Trophoblast cell (in vitro differentiated cells and primary cell): ENCODE measurements around the gene HSPA1L. TPM values are rescaled to one million over a fixed set of nuclear protein-coding genes. Genes with fewer than 3 reads are reported as not detected.
"Not testable (repeated sequence)": the region's sequence is repeated elsewhere in the genome, so short reads cannot be mapped to it uniquely, and the experiment has no call there.

ENCODE experiments used
- DNase-seq, 2 donors: peaks; one replicate each; pipeline ENCODE4 v3.0.0-alpha.2; 2016
- H2AFZ ChIP-seq: 2 replicates; pipeline ENCODE4 v1.6.1; 2013; ENCODE audit warnings: low read length, moderate library complexity, mild to moderate bottlenecking; ENCODE audit not compliant: insufficient read depth, poor library complexity
- H2AK5ac ChIP-seq: 2 replicates; pipeline ENCODE4 v1.6.1; 2013; ENCODE audit warnings: mild to moderate bottlenecking, low read length
- H2BK120ac ChIP-seq: 2 replicates; pipeline ENCODE4 v1.6.1; 2013; ENCODE audit warnings: low read length, mild to moderate bottlenecking, moderate library complexity; ENCODE audit not compliant: insufficient read depth, poor library complexity
- H2BK12ac ChIP-seq: 2 replicates; pipeline ENCODE4 v1.6.1; 2013; ENCODE audit warnings: mild to moderate bottlenecking, low read length, moderate library complexity
- H2BK5ac ChIP-seq: 2 replicates; pipeline ENCODE4 v1.6.1; 2013; ENCODE audit warnings: low read length, low read depth, moderate library complexity, mild to moderate bottlenecking; ENCODE audit not compliant: poor library complexity
- H3K14ac ChIP-seq: 2 replicates; pipeline ENCODE4 v1.6.1; 2013; ENCODE audit warnings: mild to moderate bottlenecking, low read length
- H3K18ac ChIP-seq: 2 replicates; pipeline ENCODE4 v1.6.1; 2013; ENCODE audit warnings: mild to moderate bottlenecking, low read length
- H3K23ac ChIP-seq: 2 replicates; pipeline ENCODE4 v1.6.1; 2013; ENCODE audit warnings: low read length
- H3K27ac ChIP-seq: 2 replicates; pipeline ENCODE4 v1.5.1; 2013; ENCODE audit warnings: low read depth, mild to moderate bottlenecking, inconsistent platforms, low read length, moderate library complexity
- H3K27me3 ChIP-seq: 2 replicates; pipeline ENCODE4 v1.6.1; 2013; ENCODE audit warnings: inconsistent platforms, mild to moderate bottlenecking, low read length, moderate library complexity; ENCODE audit not compliant: insufficient read depth
- H3K36me3 ChIP-seq, 2 experiments: 1 replicate in 1 of 2; 2 replicates in 1 of 2; pipeline ENCODE4 v1.6.1; 2013; ENCODE audit warnings: low read length in 2 of 2, mild to moderate bottlenecking in 2 of 2, moderate library complexity in 1 of 2; ENCODE audit not compliant: insufficient read depth in 2 of 2, control insufficient read depth in 1 of 2
- H3K4ac ChIP-seq: 2 replicates; pipeline ENCODE4 v1.6.1; 2013; ENCODE audit warnings: low read depth, mild to moderate bottlenecking, low read length, moderate library complexity
- H3K4me1 ChIP-seq, 2 experiments: 1 replicate in 1 of 2; 2 replicates in 1 of 2; pipeline ENCODE4 v1.6.1; 2013; ENCODE audit warnings: low read length in 2 of 2, mild to moderate bottlenecking in 2 of 2, moderate library complexity in 1 of 2; ENCODE audit not compliant: insufficient read depth in 2 of 2, control insufficient read depth in 1 of 2
- H3K4me2 ChIP-seq: 2 replicates; pipeline ENCODE4 v1.6.1; 2013; ENCODE audit warnings: inconsistent platforms, mild to moderate bottlenecking, low read length, moderate library complexity
- H3K4me3 ChIP-seq: 2 replicates; pipeline ENCODE4 v1.5.1; 2013; ENCODE audit warnings: mild to moderate bottlenecking, low read depth, low read length, inconsistent platforms
- H3K79me1 ChIP-seq: one replicate; pipeline ENCODE4 v1.6.1; 2013; ENCODE audit warnings: low read length
- H3K79me2 ChIP-seq: 2 replicates; pipeline ENCODE4 v1.6.1; 2013; ENCODE audit warnings: low read length, mild to moderate bottlenecking; ENCODE audit not compliant: control insufficient read depth, insufficient read depth, poor library complexity
- H3K9ac ChIP-seq: 2 replicates; pipeline ENCODE4 v1.6.1; 2013; ENCODE audit warnings: mild to moderate bottlenecking, low read length
- H3K9me3 ChIP-seq: 2 replicates; pipeline ENCODE4 v1.6.1; 2013; ENCODE audit warnings: low read depth, mild to moderate bottlenecking, control low read depth, inconsistent platforms, low read length; ENCODE audit not compliant: insufficient read depth
- H4K12ac ChIP-seq: 2 replicates; pipeline ENCODE4 v1.6.1; 2013; ENCODE audit warnings: low read depth, mild to moderate bottlenecking, low read length, moderate library complexity
- H4K8ac ChIP-seq: 2 replicates; pipeline ENCODE4 v1.6.1; 2013; ENCODE audit warnings: low read depth, mild to moderate bottlenecking, low read length, moderate library complexity
- H4K91ac ChIP-seq: one replicate; pipeline ENCODE4 v1.6.1; 2013; ENCODE audit warnings: low read depth, mild to moderate bottlenecking, low read length, moderate library complexity
- WGBS: extraction: QIAGEN DNeasy Blood & Tissue Kit; methylation state at CpG from one replicate; pipeline ENCODE4 v1.1.7; 2013; ENCODE audit warnings: missing lambda C conversion rate; ENCODE audit not compliant: insufficient read length, insufficient coverage; ENCODE audit errors: extremely low coverage; 5-methylcytosine and 5-hydroxymethylcytosine counted together
- polyA plus RNA-seq: library from polyadenylated mRNA; stranded (reverse); fragments of 200-250 nt; gene quantifications from 2 replicates; pipeline ENCODE4 v1.2.3, GENCODE V29; 2013

HSPA1L gene
- polyA plus RNA-seq = 0.87 and 0.94 TPM in 2 replicates

DNA sequence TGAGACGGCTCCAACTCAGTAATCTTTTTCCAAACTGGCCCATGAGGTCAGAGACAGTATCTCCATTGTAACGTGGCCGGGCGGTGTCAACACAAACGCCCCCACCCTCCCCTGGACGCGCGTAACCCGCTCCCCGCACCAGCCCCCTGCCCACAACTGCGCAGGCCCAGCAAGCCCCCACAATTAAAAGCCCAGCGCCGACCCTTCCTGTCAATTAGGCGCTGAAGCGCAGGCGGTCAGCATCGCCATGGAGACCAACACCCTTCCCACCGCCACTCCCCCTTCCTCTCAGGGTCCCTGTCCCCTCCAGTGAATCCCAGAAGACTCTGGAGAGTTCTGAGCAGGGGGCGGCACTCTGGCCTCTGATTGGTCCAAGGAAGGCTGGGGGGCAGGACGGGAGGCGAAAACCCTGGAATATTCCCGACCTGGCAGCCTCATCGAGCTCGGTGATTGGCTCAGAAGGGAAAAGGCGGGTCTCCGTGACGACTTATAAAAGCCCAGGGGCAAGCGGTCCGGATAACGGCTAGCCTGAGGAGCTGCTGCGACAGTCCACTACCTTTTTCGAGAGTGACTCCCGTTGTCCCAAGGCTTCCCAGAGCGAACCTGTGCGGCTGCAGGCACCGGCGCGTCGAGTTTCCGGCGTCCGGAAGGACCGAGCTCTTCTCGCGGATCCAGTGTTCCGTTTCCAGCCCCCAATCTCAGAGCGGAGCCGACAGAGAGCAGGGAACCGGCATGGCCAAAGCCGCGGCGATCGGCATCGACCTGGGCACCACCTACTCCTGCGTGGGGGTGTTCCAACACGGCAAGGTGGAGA is at the start of gene HSPA1L, which contains the start of gene HSPA1A:
HSPA1L (minus strand) TSS at position 259 of the 814 bp plus-strand sequence. CDS start 3,311 bp downstream, outside the sequence.
HSPA1A (plus strand) TSS at position 519 of the 814 bp plus-strand sequence; CDS start at position 733, 214 bp downstream.
- Histone ChIP-seq H3K4me2 (peak within 1 kb of the TSS; percentile 75), H3K4me3 (peak within 1 kb of the TSS; percentile 66), H3K27me3 (no peaks in the 10 kb centered on the region), H2BK120ac (peak within 1 kb of the TSS; percentile 79), H3K79me2 (no peaks in the 10 kb centered on the region), H4K8ac (peak within 1 kb of the TSS; percentile 69), H3K9me3 (peaks cover 1% of the 10 kb centered on the region), H3K36me3 (no peaks in the 10 kb centered on the region), H3K27ac (peak within 1 kb of the TSS; percentile 99), H3K18ac (peak within 1 kb of the TSS; percentile 33), H3K9ac (peak within 1 kb of the TSS; percentile 64), H3K4ac (peak within 1 kb of the TSS; percentile 16), H2BK12ac (no peak within 1 kb of the TSS), H2BK5ac (peak within 1 kb of the TSS; percentile 78), H4K12ac (no peak within 1 kb of the TSS), H3K4me1 (peaks cover 6 to 8% of the 10 kb centered on the region in 2 experiments), H2AFZ (peak within 1 kb of the TSS; percentile 47), H3K79me1 (peaks cover 9% of the 10 kb centered on the region), H3K23ac (no peak within 1 kb of the TSS), H3K14ac (peak within 1 kb of the TSS; percentile 55), H4K91ac (peak within 1 kb of the TSS; percentile 89), H2AK5ac (no peak within 1 kb of the TSS)
- DNase-seq = peak; percentile 88 to 91
- WGBS = no CpG with 5 or more reads among the region's 56 CpGs

- peaks cover 8% of the 10 kb centered on the region for H3K79me1 ChIP-seq
- peak overlapping the region; percentile 72 for H2BK12ac ChIP-seq
- peak overlapping the region; percentile 17 for H2BK120ac ChIP-seq
- no peak overlapping the region for H3K4me3 ChIP-seq
- peak overlapping the region; percentile 11 for H3K14ac ChIP-seq
- no peak overlapping the region for H3K4ac ChIP-seq
- peak overlapping the region; percentile 34 for H4K91ac ChIP-seq
- H3K9me3 ChIP-seq = no peaks in the 10 kb centered on the region
- no peak overlapping the region for H3K27ac ChIP-seq
- peaks cover 9 to 14% of the 10 kb centered on the region in 2 experiments for H3K36me3 ChIP-seq
- H3K79me2 ChIP-seq = peaks cover 6% of the 10 kb centered on the region
- no peak overlapping the region for H4K8ac ChIP-seq
- H3K9ac ChIP-seq = no peak overlapping the region
- H3K4me2 ChIP-seq = no peak overlapping the region
- no peak overlapping the region for H3K18ac ChIP-seq
- H2AFZ ChIP-seq = no peak overlapping the region
- no peak overlapping the region for H2BK5ac ChIP-seq
- WGBS = no CpG with 5 or more reads among the region's 8 CpGs
- no peak overlapping the region for H2AK5ac ChIP-seq
- no peaks in the 10 kb centered on the region for H3K27me3 ChIP-seq
- H4K12ac ChIP-seq = no peak overlapping the region
- DNase-seq = no peak
- H3K4me1 ChIP-seq = peaks cover 10 to 18% of the 10 kb centered on the region in 2 experiments
- no peak overlapping the region for H3K23ac ChIP-seq
These were observed 49.7 kb upstream of the HSPA1L start for GRCh38 chr6:31864818-31865204.

- H2BK5ac ChIP-seq = not testable (repeated sequence)
- H3K36me3 ChIP-seq = peaks cover 16 to 20% of the 10 kb centered on the region in 2 experiments
- no CpG with 5 or more reads among the region's 16 CpGs for WGBS
These were observed 49.1 kb upstream of the HSPA1L start for GRCh38 chr6:31864123-31864562.

DNA sequence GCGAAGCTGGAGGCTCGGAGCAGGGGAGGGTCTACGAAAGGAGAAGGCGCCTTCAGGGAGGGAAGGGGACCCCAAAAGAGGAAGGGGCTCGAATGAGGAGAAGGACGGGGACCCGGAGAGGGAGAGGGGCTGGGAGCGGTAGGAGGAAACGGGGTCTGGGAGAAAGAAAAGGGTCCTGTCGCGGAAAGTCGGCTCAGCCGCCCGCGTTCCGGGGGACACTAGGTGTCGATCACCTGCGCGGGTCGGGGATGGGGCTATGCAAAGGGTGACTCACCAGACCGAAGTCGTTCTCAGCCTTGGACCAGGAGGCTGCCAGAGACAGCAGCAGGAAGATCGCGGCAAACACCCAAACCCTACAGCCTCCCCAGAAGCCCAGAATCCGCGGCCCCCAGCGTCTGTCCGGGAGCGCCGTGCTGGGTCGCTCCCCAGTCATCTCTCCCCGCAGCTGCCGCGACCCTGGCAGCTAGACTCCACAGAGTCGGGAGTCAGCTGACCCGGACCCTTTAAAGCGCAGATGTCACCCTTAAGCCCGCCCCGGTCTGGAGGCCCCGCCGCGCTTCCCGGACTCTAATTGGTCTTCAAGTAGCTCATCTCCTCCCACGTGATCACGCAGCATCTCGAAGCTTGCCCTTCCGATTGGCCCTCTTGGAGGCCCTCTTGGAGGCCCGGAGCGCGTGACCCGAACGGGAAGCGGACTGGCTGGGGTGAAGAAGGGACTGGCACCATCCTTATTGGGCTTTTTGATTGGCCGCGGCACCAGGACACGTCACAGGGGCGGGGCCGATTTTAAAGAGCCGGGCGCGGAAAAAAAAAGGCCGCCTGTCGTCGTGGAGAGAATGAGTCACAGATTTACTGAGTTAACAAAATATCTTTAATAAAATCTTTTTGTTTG is 47.5 kb upstream of the HSPA1L start, which contains the start of gene NEU1:
NEU1 (minus strand) TSS at position 478 of the 892 bp plus-strand sequence; CDS start at position 433, 45 bp downstream.
- Histone ChIP-seq H3K4me2 (peak within 1 kb of the TSS; percentile 94), H3K36me3 (peaks cover 25 to 28% of the 10 kb centered on the region in 2 experiments), H3K4me1 (peaks cover 10 to 18% of the 10 kb centered on the region in 2 experiments), H3K23ac (no peak within 1 kb of the TSS), H4K91ac (peak within 1 kb of the TSS; percentile 59), H3K9me3 (no peaks in the 10 kb centered on the region), H4K12ac (peak within 1 kb of the TSS; percentile 71), H4K8ac (peak within 1 kb of the TSS; percentile 67), H3K27ac (peak within 1 kb of the TSS; percentile 73), H3K4ac (peak within 1 kb of the TSS; percentile 82), H2AFZ (peak within 1 kb of the TSS; percentile 89), H3K14ac (peak within 1 kb of the TSS; percentile 89), H3K18ac (peak within 1 kb of the TSS; percentile 80), H2BK120ac (peak within 1 kb of the TSS; percentile 77), H2AK5ac (peak within 1 kb of the TSS; percentile 64), H2BK12ac (peak within 1 kb of the TSS; percentile 66), H3K27me3 (no peaks in the 10 kb centered on the region), H3K9ac (peak within 1 kb of the TSS; percentile 57), H3K4me3 (peak within 1 kb of the TSS; percentile 79), H3K79me2 (peaks cover 6% of the 10 kb centered on the region), H3K79me1 (peaks cover 8% of the 10 kb centered on the region), H2BK5ac (peak within 1 kb of the TSS; percentile 85)
- DNase-seq = peak; percentile 100
- no CpG with 5 or more reads among the region's 64 CpGs for WGBS

More at GRCh38 chr6:31864123-31864562, 49.1 kb upstream of the HSPA1L start:
- H3K27ac ChIP-seq, H4K91ac ChIP-seq, H2BK120ac ChIP-seq, H3K9me3 ChIP-seq, H3K79me2 ChIP-seq, H3K4me3 ChIP-seq, H4K12ac ChIP-seq, H3K9ac ChIP-seq, H4K8ac ChIP-seq, DNase-seq, H3K79me1 ChIP-seq, H3K27me3 ChIP-seq, H2AFZ ChIP-seq, H2AK5ac ChIP-seq, H3K4ac ChIP-seq, H3K14ac ChIP-seq, H2BK12ac ChIP-seq, H3K18ac ChIP-seq, H3K23ac ChIP-seq: not testable (repeated sequence)
- H3K4me2 ChIP-seq = peak overlapping the region; percentile 90
- H3K4me1 ChIP-seq = peaks cover 10 to 18% of the 10 kb centered on the region in 2 experiments
